GM18951 (cell line): Measurements from ENCODE around the gene MAGI3.
"Not testable (repeated sequence)": the region's sequence is repeated elsewhere in the genome, so short reads cannot be mapped to it uniquely, and the experiment has no call there.

ENCODE experiments used
- POLR2A ChIP-seq: IDR thresholded peaks from 4 replicates; pipeline ENCODE4 v1.6.1; 2011; ENCODE audit warnings: mild to moderate bottlenecking; ENCODE audit not compliant: insufficient read length, insufficient read depth; ENCODE audit errors: extremely low read depth
- in situ Hi-C: fragments of 300-500 bp; cut with MboI; formaldehyde crosslinking; loops from one replicate; pipeline ENCODE4 v1.12.0; 2022; ENCODE audit warnings: low sequenced_read_pairs, mixed read lengths, inconsistent platforms; ENCODE audit not compliant: unreplicated experiment

Gene MAGI3

DNA sequence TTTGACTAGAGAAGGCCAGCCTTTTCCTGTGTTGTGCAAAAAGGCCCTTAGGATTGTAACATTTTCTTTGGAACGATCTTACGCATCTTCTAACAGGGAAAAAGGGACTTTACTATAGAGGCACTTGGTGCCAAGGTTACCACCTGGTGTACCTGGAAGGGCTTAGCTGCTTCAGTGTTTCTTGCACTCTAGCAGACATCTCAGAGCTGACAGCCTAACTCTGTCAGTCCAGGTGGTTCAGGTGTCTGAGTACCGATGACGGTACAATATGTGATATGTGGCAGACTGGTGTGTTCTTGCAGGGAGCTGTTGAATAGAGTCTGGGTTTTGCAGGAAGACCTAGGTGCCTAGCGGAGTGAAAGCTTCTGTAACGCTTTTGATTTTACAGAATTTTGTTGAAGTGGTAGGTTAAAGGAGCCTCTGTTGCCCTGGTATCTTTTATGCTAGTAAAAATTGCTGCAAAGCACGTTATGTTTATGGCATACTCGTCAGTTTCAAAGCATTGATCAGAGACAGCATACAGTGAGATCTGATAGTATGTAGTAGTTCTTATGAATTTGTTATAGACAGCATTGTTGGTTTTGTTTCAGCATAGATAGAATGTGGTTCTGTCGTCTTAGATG, 1.4 kb downstream of the MAGI3 start:
- in situ Hi-C loops, result no loop called here
- no peak for TF ChIP-seq POLR2A

DNA sequence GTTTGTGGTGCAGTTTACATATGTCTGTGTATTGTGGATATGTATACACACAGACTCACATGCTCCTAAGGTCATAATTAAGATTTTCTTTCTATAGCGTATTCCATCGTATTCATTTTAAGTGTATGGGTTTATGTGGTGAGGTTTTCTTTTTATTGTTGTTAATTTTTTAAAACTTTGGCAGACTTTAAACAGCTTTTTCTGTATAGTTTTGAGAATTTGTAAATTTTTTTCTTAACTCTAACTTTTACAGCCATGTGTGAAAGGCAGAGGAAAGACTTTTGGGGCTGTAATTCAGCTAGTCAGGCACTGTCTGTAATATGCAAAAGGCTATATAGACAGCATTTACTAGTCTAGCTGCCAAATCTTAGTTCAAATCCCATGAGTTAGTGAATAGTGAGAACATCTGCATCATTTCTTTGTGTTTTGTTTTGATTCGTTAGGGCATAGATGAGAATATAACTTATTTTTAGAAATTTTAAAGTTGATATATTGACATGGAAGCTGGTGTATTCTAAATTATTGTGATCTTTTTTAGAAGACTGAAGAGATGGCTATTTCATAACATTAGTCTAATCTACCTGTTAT, 2.3 kb downstream of the MAGI3 start:
- TF ChIP-seq POLR2A, result no peak
- in situ Hi-C loops, result no loop called here

DNA sequence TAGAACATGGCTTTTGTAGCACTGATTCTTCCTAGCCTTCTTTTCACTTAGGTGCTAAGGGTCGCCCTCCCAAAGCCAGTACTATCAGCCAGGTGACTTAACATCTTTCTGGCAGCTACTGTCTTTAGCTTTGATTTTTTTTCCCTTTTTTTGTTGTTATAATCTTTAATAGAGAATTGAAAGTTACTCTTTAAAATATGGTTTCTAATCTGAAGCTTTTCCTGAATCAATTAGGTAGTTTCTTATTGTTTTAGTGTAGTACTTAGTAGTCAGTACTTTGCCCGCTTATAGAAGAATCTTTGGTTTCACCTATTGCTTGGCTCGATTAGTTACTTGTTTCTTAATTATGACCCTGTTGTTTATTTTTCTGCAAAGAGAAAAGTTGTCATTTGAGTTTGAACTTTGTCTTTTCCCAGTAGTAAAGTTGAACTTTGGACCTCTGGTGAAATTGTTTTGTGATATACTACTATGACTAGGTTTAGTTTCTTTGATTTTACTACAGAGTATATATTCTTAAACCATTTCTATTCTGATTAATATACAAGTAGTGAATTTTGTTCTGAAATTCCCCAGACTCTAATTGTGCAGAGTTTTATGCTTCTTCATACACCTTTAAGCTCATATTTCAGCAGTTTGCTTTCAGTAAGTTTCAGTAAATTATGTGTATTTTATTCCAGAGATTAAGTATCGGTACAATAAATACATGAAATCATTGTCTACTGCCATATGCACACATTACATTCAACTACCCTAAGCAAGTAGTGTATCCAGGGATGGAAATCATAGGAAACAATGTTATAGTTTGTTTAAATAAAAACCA, 3.9 kb downstream of the MAGI3 start:
- in situ Hi-C loops, result no loop called here
- no peak for TF ChIP-seq POLR2A

DNA sequence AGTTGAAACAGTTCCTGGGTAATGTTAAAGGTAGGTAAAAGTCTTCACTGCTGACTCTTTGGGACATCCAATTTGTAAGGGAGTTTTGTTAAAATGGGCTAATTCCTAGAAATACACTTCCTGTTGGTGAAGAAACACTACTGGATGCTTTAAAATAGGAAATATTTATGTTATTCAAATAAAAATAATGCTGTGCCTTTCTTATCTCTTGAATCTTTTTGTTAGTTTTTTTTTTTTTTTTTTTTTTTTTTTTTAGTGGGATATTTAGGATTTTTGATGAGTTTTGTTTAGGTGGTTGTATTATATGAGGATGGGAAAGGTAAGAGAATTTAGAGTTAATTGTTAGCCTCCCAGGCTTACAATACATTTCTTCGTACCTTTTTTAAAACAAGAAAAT, 4.5 kb downstream of the MAGI3 start:
- no peak for TF ChIP-seq POLR2A

DNA sequence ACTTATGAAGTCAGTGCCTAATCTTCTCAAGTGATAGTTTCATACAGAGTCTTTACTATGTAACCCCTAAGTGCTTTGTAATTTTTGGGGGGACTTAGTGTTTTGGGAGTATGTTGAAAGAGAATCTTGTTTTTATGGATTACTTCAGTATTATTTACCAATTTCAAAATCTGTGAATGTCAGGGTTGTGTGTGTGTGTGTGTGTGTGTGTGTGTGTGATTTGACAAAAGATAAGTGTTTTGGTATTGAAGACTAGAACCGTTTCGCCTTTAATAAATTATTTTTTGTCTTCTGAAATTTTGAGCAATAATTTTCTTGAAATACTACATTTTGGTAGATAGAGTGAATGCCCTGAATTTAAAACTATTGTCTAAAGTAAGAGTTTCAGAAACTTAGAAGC, 5.8 kb downstream of the MAGI3 start:
- in situ Hi-C loops, result no loop called here
- no peak for TF ChIP-seq POLR2A

More for the DNA sequence above, 4.5 kb downstream of the MAGI3 start:
- in situ Hi-C loops, result no loop called here

DNA sequence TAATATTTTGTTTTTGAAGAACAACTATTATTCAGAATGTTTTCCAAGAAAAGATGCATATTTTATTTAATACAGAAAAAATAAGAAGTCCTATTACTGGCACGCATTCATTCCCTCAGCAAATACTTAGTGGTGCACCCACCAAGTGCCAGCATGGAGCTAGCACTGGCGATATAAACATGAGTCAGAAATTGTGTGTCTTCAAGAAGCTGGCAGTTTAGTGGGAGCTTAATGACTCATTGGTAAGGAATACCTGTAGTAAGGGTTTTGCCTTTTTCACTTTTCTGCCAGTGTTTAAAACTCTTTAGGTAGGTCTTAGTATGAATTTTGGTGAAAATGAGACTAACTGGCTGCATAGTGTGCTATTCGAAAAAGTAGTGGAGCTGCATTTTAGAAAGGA, 6.3 kb downstream of the MAGI3 start:
- no peak for TF ChIP-seq POLR2A
- in situ Hi-C loops, result no loop called here

DNA sequence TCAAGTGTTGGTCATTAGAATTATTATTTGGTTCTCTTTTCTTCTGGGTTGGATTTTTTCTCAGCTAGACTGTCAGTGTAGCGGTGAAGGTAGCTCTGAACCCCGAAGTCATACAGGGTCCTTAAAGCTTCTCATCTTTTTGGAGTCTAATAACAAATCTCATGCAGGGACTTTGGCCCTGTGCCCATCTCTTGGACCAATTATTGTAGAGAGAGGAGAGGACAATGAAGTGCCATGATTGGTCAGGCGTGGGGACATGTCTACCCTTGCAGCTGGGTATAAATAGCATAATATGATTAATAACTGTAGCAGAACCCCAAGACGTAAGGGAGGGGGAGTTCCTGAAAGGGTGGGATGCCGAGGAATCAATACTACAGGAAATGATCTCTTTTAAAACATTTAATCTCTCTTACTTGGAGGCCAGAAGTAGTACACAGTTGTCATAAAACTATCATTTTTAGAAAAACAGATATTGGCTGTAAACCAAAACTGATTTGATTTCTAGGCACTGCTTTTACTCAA, 8.8 kb downstream of the MAGI3 start:
- no peak for TF ChIP-seq POLR2A
- in situ Hi-C loops, result no loop called here

DNA sequence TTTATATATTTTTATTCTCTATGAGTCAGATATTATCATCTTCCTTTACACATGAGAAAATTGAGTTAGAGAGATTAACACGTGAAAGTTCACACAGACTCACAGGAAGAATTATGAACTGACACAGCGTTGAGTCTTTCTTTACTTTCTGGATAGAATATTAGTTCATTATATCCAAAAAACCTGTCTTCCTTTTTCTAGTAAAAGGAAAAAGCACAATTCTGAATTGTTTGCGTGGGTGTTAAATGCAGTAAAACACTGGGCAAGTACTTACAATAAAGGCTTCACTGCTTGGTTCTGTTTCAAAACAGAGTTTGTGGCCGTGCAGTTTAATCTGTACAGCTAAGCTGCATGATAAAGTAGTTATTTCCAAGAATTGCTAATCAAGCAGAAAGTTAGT, 10.8 kb downstream of the MAGI3 start:
- no peak for TF ChIP-seq POLR2A
- in situ Hi-C loops, result no loop called here

DNA sequence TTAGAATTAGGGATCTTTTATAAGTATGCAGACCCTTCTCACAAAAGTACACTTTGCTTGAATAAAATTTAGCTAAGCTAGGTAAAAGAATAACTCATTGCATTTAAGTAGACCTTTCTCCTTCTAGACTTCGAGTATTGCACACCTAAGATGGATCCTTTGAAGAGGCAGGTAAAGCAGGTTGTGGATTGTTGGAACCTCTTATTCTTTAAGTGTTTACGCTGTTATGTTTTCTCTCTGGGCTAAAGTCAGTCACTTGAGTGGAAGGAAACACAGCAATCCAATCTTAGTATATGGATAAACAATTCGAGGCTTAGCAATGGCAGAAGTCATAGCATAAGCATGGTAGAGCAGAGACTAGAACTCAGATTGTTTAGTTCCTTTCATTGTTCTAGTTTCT, 11.4 kb downstream of the MAGI3 start:
- in situ Hi-C loops, result no loop called here
- no peak for TF ChIP-seq POLR2A

DNA sequence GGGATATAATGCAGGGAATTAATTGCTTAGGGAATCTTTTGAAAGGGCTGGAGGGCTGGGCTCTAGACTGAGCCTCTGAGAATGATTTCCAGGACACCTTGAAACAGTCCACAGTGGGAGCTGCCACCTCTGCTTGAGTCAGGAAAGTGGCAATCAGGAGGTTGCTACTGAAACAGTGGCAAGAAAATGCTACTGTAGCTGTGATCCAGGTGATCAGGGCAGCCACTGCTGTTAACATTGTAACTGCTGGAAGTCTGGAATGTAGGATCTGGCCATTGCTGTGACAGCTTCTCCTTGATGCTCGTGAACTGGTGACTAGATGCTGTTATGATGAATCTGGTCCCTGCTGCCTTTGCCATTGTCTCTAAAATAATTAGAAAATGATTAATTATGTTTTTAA, 12.8 kb downstream of the MAGI3 start:
- in situ Hi-C loops, result no loop called here
- no peak for TF ChIP-seq POLR2A

DNA sequence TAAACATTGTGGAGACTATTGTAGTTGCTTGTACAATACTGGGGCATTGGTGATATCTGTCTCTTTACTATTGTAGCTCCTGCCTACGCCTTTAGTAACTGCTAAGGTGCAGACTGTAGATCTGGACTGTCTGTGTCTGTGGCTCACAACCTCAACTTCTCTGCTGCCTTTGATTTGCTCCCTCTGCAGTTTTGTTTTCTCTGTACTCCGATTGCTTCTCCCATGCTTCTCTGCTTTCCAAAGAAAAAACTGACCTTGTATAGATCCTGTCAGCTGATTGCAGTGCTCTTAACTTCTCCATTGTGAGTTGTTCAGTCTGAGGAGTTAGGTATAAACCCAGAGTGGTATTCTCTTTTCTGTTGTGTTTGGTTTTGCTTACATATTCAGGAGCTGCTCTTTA, 15.3 kb downstream of the MAGI3 start:
- TF ChIP-seq POLR2A, result no peak
- in situ Hi-C loops, result no loop called here

DNA sequence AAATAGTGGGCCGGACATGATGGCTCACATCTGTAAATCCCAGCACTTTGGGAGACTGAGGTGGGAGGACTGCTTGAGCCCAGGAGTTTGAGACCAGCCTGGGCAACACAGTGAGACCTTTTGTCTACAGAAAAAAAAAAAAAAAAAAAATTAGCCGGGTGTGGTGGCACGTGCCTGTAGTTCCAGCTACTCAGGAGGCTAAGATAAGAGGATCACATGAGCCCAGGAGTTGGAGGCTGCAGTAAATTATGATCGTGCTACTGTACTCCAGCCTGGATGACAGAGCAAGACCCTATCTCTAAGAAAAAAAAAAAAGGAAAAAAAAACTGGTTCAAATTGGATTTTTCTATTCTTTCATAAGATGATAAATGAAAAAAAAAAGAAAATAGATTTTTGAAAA, 15.8 kb downstream of the MAGI3 start:
- in situ Hi-C loops, result not testable (repeated sequence)

DNA sequence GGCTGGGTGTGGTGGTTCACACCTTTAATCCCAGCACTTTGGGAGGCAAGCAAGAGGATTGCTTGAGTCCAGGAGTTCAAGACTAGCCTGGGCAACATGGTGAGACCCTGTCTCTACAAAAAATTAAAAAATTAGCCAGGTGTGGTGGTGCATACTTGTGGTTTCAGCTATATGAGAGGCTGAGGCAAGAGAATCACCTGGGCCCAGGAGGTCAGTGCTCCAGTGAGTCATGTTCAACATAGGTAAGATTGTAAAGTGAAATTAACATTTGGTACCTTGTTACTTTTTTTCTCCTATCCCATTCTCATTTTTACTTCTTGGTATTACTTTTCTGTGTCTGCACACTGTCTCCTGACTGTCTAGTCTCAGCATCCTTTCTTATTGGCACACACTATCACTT, 19.0 kb downstream of the MAGI3 start:
- in situ Hi-C loops, result no loop called here
- TF ChIP-seq POLR2A, result no peak

DNA sequence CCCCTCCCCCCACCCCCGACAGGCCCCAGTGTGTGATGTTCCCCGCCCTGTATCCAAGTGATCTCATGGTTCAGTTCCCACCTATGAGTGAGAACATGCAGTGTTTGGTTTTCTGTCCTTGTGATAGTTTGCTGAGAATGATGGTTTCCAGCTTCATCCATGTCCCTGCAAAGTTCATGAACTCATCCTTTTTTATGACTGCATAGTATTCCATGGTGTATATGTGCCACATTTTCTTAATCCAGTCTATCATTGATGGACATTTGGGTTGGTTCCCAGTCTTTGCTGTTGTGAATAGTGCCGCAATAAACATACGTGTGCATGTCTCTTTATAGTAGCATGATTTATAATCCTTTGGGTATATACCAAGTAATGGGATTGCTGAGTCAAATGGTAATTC, 21.7 kb downstream of the MAGI3 start:
- in situ Hi-C loops, result not testable (repeated sequence)
